C4-2B (cell line): ENCODE measurements around the gene ZC3H10.

Experiments
- H3K27ac ChIP-seq: fragments of 450-650 bp; 2 replicates; pipeline ENCODE4 v1.5.1; 2017
- ZFX ChIP-seq: fragments of 450-650 bp; IDR thresholded peaks from 2 replicates; pipeline ENCODE4 v1.6.1; 2017
- TF ChIP-seq, protein P1 (sequence below): fragments of 450-650 bp; conservative IDR thresholded peaks from 2 replicates; pipeline ENCODE4 v1.5.1; 2017; ENCODE audit warnings: mild to moderate bottlenecking

Gene ZC3H10

DNA sequence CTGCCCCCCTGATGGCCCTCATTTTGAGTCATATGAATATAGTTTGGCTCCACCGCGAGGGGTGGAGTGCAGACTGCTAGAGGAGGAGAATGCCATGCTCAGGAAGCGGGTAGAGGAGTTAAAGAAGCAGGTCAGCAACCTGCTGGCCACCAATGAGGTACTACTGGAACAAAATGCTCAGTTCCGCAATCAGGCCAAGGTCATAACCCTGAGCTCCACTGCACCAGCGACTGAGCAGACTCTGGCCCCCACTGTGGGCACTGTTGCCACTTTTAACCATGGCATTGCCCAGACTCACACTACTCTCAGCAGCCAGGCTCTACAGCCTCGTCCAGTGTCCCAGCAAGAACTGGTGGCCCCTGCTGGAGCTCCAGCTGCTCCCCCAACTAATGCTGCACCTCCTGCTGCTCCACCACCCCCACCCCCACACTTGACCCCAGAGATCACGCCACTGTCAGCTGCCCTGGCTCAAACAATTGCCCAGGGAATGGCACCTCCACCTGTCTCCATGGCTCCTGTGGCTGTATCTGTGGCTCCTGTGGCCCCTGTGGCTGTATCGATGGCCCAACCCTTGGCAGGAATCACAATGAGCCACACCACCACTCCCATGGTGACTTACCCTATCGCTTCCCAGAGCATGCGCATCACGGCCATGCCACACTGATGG, 3.3 kb downstream of the ZC3H10 start:
- no peak for TF ChIP-seq ZFX
- TF ChIP-seq, protein P1, sequence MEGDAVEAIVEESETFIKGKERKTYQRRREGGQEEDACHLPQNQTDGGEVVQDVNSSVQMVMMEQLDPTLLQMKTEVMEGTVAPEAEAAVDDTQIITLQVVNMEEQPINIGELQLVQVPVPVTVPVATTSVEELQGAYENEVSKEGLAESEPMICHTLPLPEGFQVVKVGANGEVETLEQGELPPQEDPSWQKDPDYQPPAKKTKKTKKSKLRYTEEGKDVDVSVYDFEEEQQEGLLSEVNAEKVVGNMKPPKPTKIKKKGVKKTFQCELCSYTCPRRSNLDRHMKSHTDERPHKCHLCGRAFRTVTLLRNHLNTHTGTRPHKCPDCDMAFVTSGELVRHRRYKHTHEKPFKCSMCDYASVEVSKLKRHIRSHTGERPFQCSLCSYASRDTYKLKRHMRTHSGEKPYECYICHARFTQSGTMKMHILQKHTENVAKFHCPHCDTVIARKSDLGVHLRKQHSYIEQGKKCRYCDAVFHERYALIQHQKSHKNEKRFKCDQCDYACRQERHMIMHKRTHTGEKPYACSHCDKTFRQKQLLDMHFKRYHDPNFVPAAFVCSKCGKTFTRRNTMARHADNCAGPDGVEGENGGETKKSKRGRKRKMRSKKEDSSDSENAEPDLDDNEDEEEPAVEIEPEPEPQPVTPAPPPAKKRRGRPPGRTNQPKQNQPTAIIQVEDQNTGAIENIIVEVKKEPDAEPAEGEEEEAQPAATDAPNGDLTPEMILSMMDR, result no peak
- H3K27ac ChIP-seq, result no peak overlapping the region

DNA sequence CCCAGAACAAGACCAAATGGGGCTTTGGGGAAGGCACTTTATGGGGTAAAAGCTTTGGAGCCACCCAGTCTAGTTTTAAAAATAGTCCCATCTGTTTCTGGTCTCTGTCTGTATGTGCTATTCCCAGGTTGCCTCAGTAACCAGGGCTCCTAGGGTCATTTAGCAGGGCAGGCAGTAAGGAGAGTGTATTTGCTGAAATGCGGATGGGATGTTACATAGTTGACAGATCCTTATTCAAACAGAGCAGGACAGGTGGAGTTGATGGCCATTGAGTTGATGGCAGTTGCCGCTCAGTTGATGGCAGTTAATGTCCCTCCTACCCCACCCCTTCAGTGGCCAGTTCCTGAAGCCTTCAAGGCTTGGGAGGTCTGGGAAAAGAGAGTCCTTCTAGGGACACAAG, 4.6 kb downstream of the ZC3H10 start:
- TF ChIP-seq ZFX, result no peak
- TF ChIP-seq, protein P1, result no peak
- H3K27ac ChIP-seq, result no peak overlapping the region

DNA sequence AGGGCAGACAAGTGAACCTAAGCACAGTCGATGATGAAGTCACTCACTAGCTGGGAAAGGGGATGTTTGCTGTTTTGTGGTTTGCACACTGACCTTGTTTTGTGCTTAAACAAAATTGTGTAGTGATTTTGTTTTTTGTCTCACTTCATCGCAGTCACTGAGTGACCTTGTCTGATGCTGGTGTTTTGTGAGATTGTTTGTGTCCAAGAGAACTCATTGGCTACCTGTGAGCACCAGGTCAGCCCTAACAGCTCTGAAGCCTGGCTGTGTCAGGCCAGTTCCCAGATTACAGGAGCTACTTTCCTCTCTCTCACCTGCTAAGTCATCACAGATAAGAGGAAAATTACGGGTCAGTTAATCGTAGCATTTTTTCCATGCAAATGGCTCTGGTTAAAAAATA, 6.1 kb downstream of the ZC3H10 start:
- TF ChIP-seq, protein P1, result no peak
- no peak for TF ChIP-seq ZFX
- H3K27ac ChIP-seq, result no peak overlapping the region

DNA sequence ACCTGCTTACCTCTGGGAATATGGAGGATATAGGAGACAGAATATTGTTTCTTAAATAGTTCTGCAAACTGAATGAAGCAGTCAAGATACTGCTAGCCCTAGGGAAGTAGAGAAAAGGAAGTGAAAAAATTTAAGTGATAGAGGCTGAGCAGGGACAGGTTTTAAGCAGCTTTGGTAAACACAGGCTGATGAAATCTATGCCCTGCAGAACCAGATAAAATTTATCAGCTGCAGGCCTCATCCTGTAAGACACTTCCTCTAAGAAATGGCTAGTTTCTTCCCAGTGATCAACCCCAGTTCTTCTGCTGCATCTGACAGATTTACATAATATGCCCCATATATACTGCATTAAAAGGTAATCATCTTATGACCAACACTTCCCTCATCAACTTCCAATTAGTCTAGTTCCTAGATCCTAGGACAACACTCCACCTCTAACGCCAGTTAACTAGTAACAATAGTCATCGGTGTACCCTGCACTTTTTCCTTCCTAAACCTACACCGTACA, 8.7 kb downstream of the ZC3H10 start:
- TF ChIP-seq, protein P1, result no peak
- TF ChIP-seq ZFX, result no peak
- H3K27ac ChIP-seq, result no peak overlapping the region

DNA sequence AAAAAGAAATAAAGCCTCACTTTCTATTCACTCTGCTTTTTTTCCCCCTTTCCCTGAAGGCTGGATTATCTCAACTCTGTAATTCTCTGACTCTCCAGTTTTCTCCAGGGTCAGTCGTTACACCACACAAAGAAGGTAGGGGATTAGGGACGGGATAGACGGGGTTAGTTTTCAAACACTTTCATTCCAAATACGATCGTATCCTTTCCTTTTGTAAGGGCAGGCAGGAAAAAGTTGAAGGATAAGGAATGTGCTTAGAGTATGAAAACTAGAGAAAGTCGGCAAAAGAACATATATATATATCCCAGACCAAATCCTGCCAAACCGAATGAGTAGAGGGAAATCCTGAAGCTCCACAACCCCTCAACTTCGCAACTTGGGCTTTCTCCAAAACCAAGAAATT, 9.4 kb downstream of the ZC3H10 start:
- TF ChIP-seq, protein P1, result no peak
- TF ChIP-seq ZFX, result no peak
- H3K27ac ChIP-seq, result peak overlapping the region; percentile 81

DNA sequence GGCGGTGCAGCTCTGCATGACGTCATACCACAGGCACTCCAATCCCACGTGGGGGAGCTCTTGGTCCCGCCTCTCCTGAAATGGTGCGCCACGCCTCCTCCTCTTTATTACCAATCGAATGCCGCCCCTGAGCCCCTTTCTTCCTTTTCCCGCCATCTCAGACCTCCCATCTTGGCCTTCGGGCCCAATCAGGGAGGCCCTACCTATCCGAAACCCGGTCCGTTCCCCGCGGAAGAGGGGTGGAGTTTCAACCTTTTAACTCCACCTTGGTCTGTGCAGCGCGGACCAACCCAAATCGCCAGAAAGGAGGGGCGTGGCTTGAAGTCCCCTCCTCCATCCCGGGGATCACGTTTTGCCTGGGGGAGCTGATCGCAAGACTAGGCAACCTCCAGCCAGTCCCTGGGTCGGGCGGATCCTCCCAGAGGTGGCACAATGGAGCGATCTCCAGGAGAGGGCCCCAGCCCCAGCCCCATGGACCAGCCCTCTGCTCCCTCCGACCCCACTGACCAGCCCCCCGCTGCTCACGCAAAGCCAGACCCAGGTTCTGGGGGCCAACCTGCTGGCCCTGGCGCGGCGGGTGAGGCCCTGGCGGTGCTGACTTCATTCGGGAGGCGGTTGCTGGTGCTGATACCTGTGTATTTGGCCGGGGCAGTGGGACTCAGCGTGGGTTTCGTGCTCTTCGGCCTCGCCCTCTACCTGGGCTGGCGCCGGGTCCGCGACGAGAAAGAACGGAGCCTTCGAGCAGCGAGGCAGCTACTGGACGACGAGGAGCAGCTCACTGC, 10.0 kb downstream of the ZC3H10 start, which contains the start of gene ESYT1:
ESYT1 (plus strand) TSS at position 380 of the 782 bp plus-strand sequence; CDS start at position 433, 53 bp downstream.
- TF ChIP-seq, protein P1, result no peak
- no peak; the same call in 1 of the 2 replicates for TF ChIP-seq ZFX
- peak within 1 kb of the TSS; percentile 81 for H3K27ac ChIP-seq

DNA sequence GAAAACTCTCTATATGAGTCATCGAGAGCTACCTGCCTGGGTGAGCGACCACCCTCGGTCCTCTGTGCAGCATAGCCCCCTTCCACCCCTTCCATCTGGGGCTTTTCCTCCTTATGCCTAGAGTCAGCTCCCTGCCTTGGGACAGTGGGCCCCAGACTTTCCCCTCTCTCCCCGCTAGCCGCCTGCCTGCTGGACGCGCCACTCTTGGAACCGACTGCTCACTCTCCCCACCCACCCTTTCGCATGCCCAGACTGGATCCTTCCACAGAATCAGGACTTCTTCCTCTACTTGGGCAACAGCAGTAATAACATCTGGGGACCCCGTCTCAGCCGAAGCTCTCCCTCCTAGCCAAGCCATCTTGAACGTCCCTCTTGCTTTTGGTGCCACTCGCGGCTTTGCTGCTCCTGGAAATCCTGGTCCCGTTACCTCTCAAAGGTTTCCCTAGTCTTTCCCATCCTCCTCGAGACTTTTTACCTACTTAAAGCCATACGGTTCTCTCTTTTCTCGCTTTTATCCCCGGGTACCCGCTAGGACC, 10.7 kb downstream of the ZC3H10 start:
- peak overlapping the region; percentile 81 for H3K27ac ChIP-seq
- no peak for TF ChIP-seq ZFX
